SIG-M5 treated with dmso at 0.1 percent for 504 hours (cell line): Measurements from ENCODE around the gene DACT1.
"Not testable (repeated sequence)": the region's sequence is repeated elsewhere in the genome, so short reads cannot be mapped to it uniquely, and the experiment has no call there.

Experiments used
- DNase-seq: peaks from one replicate; lab custom pipeline; 2025; ENCODE audit not compliant: unreplicated experiment; lab: John Stamatoyannopoulos, UW

The DACT1 gene

GRCh38 chr14:58637391-58638230 lies at the start of gene DACT1:
TSS of gene DACT1 (plus strand) at chr14:58637962. CDS start at chr14:58638203, 241 bp downstream.
- peak; percentile 36 for DNase-seq

GRCh38 chr14:58588321-58588720 lies 49.4 kb upstream of the DACT1 start:
- not testable (repeated sequence) for DNase-seq

- DNase-seq, result no peak
Measured at GRCh38 chr14:58593977-58594376, 43.8 kb upstream of the DACT1 start.

- no peak for DNase-seq
Measured at GRCh38 chr14:58597041-58597440, 40.7 kb upstream of the DACT1 start.

- DNase-seq, result no peak
Measured at GRCh38 chr14:58598028-58598803, 39.5 kb upstream of the DACT1 start.

GRCh38 chr14:58598804-58599525 lies 38.8 kb upstream of the DACT1 start:
- DNase-seq, result no peak

- no peak for DNase-seq
Measured at GRCh38 chr14:58599707-58600106, 38.1 kb upstream of the DACT1 start.

- DNase-seq, result no peak
Measured at GRCh38 chr14:58605465-58605864, 32.3 kb upstream of the DACT1 start.

- no peak for DNase-seq
Measured at GRCh38 chr14:58607131-58607951, 30.4 kb upstream of the DACT1 start.

- no peak for DNase-seq
Measured at GRCh38 chr14:58607952-58608317, 29.8 kb upstream of the DACT1 start.

- DNase-seq, result no peak
Measured at GRCh38 chr14:58617619-58618018, 20.1 kb upstream of the DACT1 start.

- DNase-seq, result no peak
Measured at GRCh38 chr14:58620011-58620410, 17.8 kb upstream of the DACT1 start.

- no peak for DNase-seq
Measured at GRCh38 chr14:58625438-58625837, 12.3 kb upstream of the DACT1 start.

GRCh38 chr14:58626431-58626831 lies 11.3 kb upstream of the DACT1 start:
- DNase-seq, result no peak

- no peak for DNase-seq
Measured at GRCh38 chr14:58628406-58628805, 9.4 kb upstream of the DACT1 start.

- no peak for DNase-seq
Measured at GRCh38 chr14:58629281-58629680, 8.5 kb upstream of the DACT1 start.

GRCh38 chr14:58631732-58632131 lies 6.0 kb upstream of the DACT1 start:
- DNase-seq, result no peak

- no peak for DNase-seq
Measured at GRCh38 chr14:58633831-58634230, 3.9 kb upstream of the DACT1 start.

GRCh38 chr14:58634406-58635090 lies 3.2 kb upstream of the DACT1 start:
- no peak for DNase-seq
